DND-41 (cell line): ENCODE data around the gene RPS24.

Source experiments
- EZH2 ChIP-seq: IDR thresholded peaks from 3 replicates; pipeline ENCODE4 v1.6.1; 2012; ENCODE audit warnings: borderline replicate concordance, low read depth, mild to moderate bottlenecking, moderate library complexity, low read length, inconsistent platforms; ENCODE audit not compliant: severe bottlenecking
- TF ChIP-seq, protein P1 (sequence below): IDR thresholded peaks from 2 replicates; pipeline ENCODE4 v1.5.1; 2012; ENCODE audit warnings: borderline replicate concordance, low read length, moderate library complexity, mild to moderate bottlenecking; ENCODE audit not compliant: poor library complexity, severe bottlenecking; ENCODE audit errors: extremely low read depth

DNA sequence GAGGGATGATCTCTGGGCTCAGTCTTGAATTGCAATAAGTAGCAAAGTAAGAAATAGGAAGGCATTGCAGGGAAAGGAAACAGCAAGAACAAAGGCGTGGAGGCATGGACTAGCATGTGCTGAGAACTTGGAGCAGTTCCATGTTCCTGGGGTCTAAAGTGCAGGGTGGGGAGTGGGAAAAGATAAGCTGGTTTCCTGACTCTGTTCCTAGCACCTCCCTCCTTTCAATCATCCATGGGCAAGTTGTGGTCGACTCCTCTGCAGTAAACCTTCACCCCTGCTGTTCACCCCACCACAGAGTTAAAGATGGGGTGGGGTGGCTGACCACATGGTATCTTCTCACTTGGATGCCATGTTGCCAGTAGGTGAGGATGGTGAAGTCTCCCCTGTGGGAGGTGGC, 29.6 kb downstream of the RPS24 start:
- TF ChIP-seq, protein P1, sequence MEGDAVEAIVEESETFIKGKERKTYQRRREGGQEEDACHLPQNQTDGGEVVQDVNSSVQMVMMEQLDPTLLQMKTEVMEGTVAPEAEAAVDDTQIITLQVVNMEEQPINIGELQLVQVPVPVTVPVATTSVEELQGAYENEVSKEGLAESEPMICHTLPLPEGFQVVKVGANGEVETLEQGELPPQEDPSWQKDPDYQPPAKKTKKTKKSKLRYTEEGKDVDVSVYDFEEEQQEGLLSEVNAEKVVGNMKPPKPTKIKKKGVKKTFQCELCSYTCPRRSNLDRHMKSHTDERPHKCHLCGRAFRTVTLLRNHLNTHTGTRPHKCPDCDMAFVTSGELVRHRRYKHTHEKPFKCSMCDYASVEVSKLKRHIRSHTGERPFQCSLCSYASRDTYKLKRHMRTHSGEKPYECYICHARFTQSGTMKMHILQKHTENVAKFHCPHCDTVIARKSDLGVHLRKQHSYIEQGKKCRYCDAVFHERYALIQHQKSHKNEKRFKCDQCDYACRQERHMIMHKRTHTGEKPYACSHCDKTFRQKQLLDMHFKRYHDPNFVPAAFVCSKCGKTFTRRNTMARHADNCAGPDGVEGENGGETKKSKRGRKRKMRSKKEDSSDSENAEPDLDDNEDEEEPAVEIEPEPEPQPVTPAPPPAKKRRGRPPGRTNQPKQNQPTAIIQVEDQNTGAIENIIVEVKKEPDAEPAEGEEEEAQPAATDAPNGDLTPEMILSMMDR: no peak
- TF ChIP-seq EZH2: no peak
